SU-DHL-6 (cell line): Measurements from ENCODE around the gene CMA1.
"Not testable (repeated sequence)": the region's sequence is repeated elsewhere in the genome, so short reads cannot be mapped to it uniquely, and the experiment has no call there.

Experiments
- EZH2phosphoT487 ChIP-seq: fragments of 200-600 bp; sonication (generic), shearing (Covaris generic); conservative IDR thresholded peaks from 2 replicates; pipeline ENCODE4 v1.6.1; 2018; ENCODE audit warnings: mild to moderate bottlenecking, antibody characterized with exemption, low read length, moderate library complexity, mixed read lengths
- TF ChIP-seq, protein P1 (sequence below): fragments of 200-600 bp; sonication (generic); IDR thresholded peaks from one replicate; pipeline ENCODE4 v1.5.1; 2017; ENCODE audit warnings: antibody characterized with exemption, mild to moderate bottlenecking, low read length, moderate library complexity; ENCODE audit not compliant: insufficient read depth, poor library complexity, severe bottlenecking

DNA sequence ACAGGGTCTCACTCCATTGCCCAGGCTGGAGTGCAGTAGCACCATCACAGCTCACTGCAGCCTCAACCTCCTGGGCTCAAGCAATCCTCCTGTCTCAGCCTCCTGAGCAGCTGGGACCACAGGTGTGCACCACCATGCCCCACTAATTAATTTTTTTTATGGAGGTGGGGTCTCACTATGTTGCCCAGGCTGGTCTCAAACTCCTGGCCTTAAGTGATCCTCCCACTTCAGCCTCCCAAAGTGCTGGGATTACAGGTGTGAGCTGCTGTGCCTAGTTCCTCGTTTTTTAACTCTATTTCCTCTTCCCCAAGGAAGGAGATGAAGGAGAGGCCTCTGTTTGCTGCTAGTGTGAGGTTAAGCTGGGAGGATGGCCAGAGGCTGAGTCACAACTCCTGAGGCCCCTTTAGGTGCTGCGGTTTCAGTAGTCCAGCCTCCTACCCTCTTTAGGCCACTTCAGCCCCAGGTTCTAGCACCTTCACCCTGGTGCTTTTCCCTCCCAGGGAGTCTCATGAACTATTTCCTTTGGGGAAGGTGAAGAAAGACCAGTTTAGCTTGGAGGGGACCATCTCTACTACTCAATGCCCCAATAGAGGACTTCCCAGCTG is 25.3 kb downstream of the CMA1 start:
- TF ChIP-seq, protein P1, sequence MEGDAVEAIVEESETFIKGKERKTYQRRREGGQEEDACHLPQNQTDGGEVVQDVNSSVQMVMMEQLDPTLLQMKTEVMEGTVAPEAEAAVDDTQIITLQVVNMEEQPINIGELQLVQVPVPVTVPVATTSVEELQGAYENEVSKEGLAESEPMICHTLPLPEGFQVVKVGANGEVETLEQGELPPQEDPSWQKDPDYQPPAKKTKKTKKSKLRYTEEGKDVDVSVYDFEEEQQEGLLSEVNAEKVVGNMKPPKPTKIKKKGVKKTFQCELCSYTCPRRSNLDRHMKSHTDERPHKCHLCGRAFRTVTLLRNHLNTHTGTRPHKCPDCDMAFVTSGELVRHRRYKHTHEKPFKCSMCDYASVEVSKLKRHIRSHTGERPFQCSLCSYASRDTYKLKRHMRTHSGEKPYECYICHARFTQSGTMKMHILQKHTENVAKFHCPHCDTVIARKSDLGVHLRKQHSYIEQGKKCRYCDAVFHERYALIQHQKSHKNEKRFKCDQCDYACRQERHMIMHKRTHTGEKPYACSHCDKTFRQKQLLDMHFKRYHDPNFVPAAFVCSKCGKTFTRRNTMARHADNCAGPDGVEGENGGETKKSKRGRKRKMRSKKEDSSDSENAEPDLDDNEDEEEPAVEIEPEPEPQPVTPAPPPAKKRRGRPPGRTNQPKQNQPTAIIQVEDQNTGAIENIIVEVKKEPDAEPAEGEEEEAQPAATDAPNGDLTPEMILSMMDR = not testable (repeated sequence)
- not testable (repeated sequence) for TF ChIP-seq EZH2phosphoT487
